Measurements from ENCODE around the gene LHPP.

Gene LHPP

DNA sequence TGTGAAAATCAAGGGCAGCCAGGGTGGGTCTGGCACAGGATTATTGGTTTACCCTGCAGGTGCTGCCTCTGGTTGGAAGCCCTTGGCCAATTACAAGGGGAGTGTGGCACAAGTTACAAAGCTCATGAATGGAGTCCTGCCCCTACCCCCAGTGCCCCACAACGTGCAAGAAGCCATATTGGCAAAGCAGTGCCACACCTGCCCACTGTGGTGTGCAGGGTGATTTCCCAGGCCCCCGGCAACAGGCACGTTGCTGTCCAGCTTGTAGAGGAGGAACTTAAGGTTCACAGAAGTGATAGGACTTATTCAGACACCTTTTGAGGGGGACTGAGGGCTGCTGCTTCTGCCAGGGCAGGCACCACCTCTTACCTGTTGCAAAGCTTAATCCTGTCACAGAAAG is 11.4 kb downstream of the LHPP start:
- FAIRE-seq, result no peak

DNA sequence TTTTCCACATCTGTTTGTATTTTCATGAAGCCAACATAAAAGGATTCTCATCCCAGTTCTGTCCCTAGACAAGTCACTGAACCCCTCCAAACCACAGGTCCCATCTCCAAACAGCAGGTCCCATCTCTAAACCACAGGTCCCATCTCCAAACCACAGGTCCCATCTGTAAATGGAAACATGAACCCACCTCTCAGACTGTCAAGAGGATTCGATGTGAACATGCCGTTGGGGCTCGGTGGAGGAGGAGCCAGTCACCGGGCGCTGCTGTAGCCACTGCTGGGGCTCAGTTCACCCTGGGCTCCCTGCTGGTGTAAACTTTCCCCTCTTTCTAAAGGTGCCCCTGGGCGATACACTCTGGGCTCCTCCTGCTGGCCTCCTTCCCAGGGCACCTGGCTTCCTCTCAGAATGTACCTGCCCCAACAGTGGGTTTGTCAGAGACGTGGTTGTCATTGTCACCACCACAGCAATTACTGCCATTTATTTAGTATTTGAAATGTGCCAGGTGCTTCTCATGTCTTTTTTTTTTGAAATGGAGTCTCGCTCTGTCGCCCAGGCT is 13.0 kb downstream of the LHPP start:
- no peak for FAIRE-seq

DNA sequence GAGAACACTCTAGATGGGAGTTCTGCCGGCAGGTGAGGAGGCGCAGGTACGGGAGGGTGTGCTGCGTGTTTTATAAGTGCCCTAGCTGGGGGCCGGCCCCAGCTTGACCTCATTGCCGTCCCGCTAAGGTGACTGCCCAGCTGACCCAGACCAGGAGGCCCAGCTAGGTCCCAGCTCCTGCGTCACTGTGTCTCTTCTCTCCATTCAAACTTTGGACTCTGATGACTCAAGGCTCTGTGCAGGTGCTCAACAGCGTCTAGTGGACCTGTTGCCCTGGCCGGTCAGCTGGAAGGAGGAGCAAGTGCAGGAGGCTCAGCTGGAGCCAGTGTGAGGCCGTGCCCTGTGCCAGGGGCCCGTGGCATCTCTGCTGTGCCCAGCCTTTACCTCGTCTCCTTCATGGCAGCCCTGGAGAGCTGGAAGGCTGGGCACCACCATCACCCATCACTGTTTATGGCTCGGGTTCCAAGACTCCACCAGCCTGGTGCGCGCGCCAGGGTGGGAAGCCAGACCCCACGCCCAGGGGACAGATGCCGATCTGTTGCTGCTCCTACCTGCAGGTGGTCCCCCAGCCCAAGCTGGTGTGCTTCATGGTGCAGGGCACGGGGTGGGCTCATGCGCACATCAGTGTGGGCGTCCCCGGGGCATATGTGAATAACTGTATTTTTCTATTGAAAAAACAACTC is 14.6 kb downstream of the LHPP start:
- FAIRE-seq, result no peak

DNA sequence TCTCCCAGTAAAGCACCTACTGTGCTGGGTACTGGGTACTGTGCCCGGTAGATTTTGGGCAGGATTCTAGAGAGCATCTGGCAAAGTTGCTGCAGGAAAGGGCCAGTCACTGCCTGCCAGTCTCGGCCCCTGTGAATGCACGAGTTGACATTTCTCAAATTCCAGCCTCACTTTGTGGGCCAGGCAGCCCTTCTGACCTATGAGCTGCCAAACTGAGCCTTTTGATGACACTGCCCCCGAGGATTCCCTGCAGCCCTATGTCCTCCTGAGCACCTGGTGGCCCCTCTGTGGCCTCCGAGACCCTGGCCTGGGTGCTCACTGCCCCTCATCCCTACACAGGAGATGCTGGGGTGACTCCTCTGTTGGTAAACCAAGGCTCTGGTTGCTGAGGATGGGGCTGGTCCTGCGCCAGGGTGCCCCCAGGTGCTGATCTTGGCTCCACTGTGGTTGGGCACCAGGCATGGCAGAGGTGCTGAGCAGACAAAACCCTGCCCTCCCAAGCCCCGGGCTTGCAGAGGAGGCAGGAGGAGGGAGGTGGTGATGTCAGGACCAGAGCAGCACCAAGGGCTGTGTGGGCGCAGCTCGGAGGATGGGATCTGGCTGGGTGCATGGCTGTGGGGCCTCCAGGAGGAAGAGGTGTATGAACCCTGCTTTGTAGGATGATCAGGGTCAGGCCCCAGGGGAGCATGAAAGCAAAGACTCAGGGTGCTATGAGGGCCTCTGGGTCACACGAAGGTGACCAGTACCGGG is 16.2 kb downstream of the LHPP start:
- no peak for FAIRE-seq

DNA sequence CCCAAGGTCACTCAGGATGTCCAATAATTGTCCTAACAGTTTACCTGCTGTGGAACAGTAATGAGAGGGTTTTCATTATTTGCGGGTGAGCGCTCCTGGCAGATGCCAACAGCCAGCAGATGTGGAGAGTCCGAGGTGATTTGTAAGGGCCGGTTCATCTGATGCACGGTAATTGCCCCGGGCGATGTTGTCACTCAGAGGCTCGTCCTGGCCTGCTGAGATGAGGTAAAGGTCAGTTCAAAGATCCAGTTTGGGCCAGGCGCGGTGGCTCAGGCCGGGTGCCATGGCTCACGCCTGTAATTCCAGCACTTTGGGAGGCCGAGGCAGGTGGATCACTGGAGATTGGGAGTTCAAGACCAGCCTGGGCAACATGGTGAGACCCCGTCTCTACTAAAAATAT is 16.9 kb downstream of the LHPP start:
- FAIRE-seq, result no peak

DNA sequence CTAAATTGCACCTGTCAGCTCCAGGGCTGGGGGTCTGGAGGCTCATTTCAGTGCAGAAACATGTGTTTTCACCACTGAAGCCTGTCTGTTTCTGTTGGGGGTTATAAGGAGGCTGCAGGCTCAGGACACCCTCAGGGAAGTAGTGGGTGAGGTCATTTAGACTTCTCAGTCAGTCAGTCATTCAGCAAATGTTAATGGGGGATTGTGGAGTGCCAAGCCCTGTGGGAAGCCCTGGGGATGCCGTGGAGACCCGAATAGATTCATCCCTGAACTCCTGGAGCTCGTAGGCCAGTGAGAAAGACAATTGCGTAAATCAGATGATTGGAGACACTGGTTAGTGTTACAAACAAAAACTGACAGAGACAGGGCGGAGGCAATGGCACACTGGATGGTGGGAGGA is 19.2 kb downstream of the LHPP start:
- no peak for FAIRE-seq

DNA sequence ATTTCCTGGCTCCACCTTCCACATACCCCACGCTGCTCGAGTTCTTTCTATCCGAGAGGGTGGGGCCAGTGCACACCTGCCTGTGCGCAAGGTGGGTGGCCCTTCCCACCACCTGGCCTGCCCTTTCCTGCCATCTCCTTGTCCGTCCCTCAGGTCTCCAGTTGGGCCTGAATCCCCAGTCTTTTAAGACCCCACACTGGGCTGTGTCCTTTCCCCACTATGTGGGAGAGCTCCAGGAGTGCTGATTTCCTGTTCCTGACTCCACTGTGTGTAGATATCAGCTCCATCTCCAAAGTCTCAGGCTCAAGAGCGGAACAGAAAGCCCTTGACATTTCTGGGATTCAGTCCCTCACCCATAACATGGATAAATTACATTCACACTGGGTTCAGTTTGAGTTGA is 20.1 kb downstream of the LHPP start:
- FAIRE-seq, result no peak

DNA sequence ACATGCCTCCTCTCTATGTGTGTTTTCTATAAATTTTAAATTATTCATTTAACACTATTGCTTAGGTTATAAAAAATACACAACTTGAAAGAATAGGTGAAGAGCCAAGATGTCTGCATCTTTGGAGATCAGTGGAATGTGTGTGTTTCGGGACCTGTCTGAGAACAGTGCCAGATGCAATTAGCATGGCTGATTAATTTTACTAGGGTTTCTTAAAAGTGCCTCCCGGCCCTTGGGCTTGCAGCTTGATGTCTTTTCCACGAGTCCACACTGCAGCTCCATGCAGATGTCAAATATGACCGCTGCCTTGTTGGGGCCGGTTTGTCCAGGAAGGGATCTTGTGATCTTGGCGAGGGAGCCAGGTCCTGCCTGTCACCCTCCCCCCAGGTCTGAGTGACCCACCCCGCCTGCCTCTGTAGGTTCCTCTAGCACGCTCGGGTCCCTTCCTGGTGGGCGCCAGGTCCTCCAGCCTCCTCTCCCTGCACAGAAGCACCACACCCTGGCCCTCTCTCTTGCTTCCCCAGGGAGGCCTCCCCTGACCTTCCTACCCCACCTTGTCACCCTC is 20.7 kb downstream of the LHPP start:
- no peak for FAIRE-seq

DNA sequence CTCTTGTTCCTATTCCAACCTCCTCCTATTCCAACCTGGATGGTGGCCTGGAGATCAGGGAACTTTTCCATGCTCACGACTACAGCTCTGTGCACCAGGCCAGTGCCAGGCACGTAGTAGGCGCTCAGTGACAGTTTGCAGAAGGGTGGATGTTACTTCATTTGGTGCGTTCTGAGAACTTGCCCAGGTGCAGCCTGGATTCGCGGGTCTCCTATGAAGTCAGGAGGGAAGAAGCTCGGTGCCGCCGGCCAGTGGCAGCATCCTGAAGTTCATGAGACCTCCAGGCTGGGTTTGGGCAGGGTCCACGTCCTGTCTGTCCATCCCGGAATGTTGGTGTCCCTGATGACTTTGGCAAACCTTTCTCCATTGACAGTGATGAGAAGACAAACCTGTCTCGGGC is 21.3 kb downstream of the LHPP start:
- FAIRE-seq, result no peak

DNA sequence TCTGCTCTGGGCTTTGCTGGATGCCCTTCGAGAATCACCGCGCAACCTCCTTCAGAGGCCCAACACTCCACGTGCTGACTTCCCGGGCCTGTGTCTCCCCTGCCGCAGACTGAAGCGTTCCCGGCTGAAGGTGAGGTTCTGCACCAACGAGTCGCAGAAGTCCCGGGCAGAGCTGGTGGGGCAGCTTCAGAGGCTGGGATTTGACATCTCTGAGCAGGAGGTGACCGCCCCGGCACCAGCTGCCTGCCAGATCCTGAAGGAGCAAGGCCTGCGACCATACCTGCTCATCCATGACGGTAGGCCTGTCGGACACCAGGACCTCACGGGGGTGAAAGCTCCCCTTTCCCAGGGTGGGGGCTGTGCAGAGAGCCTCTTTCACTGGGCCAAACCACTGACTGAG is 22.4 kb downstream of the LHPP start:
- FAIRE-seq, result no peak

DNA sequence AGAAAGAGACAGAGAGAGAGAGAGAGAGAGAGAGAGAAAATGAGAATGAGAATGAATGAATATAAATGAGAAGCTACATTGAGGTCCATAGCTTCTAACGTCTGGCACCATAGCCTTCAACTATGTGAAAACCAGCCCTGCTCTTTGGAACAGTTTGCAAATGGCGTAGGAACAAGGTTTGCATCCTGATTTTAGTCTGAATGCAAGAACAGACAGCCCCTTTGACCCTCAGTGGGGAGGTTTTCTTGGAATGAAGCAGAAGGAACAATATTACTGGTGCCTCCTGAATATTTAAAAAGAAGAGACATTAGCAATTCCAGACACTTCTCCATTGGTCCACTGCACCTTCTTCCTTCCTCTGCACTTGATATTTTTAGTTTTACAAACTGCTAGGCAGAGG is 23.0 kb downstream of the LHPP start:
- FAIRE-seq, result no peak

DNA sequence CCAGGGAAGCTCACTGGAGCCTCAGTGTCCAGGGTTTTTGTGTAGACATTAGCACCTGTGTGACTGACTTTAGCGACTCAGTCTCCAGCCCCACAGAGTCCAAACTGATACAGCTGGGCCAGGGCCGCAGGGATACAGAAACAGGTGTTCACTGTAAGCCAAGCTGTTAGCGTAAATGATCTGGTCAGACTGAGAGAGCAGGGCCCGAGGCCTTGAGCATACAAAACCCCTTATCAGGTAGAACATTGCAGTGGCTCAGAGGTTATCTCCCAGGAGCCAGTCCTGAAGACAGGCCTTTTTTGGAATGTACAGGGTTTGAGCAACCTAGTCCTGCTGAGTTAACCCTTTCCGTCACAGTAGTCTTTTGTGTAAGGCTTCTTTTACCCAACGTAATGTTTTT is 25.0 kb downstream of the LHPP start:
- FAIRE-seq, result no peak

DNA sequence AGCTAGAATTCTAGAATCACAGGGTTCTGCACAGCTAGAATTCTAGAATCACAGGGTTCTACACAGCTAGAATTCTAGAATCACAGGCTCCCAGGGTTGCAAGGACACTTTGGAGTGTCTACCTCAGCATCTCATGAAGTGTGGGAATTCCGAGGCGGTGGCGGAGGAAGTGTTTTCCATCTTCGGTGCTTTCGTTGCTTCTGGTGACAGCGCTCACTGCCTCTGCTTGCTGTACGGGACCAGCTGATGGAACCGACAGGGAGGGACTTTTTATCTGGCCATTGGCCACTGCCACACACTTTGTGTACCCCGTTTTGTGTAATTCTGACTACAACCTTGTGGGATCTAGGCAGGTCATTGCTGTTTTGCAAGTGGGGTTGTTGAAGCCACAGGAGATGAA is 29.5 kb downstream of the LHPP start:
- FAIRE-seq, result no peak

DNA sequence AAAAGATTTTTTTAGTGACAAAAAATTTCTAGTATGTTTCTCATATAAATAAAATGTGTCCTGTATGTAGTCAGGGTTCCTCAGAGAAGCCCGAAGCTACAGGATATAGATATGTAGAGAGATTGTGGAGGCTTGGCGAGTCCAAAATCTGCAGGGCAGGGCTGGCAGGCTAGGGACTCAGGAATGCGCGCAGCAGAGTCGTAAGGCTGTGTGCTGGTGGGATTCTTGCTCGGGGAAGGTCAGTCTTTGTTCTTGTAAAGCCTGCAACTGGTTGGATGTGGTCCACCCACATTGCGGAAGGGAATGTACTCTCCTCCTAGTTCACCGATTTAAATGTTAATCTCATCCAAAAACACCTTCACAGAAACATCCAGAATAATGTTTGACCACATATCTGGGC is 30.6 kb downstream of the LHPP start:
- FAIRE-seq, result no peak

DNA sequence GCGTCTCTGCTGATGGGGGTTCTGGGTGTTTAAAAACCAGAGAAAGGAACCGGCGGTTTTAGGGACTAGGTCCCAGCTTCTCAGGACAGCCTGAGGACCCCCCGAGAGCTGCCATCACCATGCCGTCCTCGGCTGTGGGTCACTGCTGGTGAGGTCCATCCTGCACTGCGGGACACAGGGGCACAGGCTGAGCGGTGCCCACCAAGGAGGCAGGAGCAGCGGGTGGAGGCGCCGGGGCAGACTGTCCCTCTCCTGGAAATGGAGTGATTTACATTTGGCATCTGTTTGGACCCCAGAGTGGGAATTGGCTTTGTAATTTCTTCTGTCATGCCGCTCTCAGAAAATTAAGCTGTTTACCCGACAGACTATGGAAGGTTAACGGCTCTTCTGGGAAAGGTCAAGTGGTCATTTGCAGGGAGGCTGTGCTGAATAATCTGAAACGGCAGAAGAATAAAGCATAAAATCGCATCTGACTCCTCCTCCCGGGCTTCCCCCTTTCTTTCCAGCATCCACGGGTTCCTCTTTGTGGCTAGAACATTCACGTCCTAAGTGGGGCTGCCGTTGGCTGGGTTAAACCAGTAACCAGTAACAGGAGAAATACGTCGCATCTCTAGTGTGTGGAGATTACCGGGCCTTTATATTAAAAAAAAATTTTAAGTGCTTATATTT is 31.7 kb downstream of the LHPP start:
- no peak for FAIRE-seq

DNA sequence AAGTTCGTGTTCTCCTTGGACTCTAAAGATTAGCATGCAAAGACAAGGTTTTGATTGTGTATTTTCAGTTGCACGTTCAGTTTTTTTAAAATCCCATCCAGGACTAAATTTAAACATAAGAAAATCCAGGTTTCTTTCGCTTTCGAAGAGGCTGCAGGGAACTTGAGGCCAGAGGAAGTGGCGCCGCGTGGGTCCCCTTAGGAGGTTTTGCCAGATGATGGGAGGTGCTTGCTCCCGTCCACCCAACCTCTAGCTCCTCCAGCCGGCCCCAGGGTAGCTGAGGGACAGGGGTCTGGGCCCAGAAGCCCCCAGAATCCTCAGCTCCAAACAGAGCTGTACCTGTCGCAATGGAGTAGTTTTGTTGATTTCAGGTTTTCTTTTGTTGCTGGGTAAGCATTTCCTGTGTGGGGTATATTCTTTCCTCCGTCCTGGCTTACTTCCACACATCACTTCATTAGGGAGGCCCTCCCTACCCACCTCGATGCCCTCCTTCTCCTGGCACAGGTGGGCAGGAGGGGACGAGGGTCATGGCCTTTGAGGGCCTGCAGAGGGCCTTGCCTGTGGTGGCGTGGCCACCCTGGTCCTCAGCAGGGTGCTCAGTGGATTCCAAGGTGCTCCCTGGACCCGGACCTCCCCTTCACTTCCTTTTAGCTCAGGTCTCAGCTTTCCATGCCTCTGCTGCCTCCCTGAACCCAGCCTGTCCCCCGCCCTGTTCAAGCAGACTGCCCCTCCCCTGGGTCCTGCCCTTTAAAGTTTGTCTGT is 32.6 kb downstream of the LHPP start:
- FAIRE-seq, result no peak

DNA sequence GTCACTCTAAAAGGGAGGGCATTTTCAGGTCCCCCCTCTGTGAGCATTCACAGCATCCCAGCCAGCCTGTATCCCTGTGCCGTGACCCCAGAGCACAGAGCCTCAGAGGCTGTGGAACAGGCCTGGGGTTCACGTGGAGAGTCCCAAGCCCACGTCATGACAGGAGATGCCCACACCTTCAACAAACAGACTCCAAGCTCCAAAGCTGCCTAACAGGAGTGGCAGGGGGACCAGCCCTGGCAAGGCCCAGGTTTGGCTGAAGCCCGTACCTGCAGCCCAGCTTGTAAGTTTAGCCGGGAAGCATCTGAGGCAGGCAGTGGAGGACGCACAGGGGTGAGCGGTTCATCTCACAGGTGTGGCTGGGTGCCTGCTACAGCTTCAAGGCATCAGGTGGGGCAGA is 33.5 kb downstream of the LHPP start:
- FAIRE-seq, result no peak

DNA sequence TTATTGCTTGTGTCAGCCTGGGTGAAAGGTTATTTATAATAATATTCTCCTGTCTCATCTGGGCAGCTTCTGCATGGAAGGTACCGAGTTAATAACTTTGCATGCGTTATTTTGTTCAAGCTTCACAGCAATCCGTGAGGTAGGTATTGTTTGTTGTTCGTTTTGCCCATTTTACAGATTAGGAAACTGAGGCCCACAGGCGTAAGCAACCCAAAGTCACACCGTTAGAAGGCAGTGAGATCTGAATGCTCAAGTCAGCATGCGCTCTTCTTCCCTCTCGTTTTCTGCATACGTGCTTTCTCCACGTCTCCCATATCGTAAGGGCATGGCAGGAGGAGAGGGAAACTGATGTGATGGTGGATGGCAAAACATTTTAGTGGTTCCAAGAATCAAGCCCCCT is 34.1 kb downstream of the LHPP start:
- no peak for FAIRE-seq

DNA sequence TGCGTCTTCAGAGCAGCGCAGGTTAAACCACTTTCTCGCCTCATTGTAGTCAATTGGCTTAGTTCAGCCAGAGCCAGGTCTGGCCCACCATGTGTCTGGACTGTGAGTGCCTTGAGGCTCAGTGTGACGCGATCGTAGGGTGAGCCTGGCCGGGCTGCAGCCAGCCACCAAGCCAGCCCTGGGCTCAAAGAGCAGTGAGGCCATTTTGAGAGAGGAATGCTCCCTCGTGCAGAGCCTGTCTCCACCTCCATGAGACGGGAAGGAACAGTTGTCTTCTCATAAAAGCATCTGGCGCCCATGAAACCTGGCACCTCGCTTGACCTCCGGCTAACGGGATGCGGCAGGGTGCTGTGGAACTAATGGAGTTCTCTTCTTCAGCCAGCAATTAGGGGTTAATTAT is 34.5 kb downstream of the LHPP start:
- FAIRE-seq, result no peak

DNA sequence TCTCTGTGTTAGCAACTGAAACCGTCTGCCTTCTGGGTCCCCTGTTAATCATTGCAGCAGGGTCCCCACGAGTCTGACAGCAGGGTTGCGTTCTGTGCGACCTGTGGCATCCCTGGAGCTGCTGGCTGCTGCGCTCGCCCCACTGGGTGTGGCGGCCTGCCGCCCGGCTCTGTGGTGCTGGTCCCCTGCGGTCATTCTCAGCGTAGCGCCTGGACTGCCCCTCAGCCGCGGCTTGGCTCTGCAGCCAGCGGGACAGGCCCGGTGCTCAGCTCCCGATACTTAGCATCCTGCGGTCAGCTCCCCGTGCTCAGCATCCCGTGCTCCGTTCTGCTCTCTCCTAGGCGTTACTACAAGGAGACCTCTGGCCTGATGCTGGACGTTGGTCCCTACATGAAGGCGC is 35.0 kb downstream of the LHPP start:
- FAIRE-seq, result no peak

DNA sequence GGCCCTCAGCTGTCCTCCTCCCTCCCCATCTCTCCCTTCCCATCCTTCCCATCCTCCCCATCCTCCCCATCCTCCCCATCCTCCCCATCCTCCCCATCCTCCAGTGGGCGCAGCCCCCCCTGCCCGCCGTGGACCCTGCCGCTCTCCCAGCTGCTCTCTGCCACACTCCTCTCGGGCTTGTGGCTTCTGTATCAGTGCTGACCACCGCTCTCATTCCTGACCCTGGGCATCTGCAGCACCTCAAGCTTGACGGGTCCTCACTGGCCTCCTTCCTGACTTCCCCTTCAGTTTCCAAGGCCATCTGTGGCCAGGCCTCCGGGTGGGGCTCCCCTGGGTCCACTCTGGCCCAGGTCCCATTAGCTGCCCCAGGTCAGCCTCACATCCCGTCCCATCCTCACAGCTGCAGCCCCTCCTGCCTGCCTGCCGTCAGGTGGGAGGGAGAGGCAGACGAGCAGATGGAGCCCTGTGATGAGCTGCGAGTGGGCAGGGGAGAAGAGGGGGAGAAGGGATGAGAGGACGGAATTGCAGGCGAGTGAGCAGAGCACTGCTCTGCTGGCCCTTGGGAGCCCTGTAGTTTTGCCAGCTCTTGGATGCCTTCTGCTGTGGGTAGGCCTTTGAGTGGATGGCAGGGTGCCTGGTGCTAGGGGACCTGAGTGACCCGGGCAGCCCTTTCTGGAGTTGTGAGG is 35.7 kb downstream of the LHPP start:
- no peak for FAIRE-seq

DNA sequence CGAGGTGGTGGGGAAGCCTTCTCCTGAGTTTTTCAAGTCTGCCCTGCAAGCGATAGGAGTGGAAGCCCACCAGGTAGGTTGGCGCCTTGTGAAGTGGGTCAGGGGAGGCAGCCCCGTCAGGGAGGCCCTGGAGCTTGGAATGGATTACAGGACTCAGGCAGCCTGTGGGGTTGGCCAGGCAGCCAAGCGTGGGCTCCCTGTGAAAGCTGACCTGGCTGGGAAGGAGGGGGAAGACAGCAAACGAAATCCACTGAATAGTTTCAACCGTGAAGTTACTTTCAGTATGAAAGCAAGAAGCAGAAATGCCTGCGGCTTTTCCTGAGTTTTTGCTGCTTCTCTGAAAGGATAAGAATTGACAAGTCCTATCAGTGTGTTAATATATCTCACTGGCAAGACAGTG is 36.4 kb downstream of the LHPP start:
- no peak for FAIRE-seq
